Measurements from ENCODE around the gene CNP.
A peak's percentile ranks its signal among the peaks of the same experiment; 100 is the strongest.
"Not testable (repeated sequence)": the region's sequence is repeated elsewhere in the genome, so short reads cannot be mapped to it uniquely, and the experiment has no call there.

Gene CNP

GRCh38 chr17:42010266-42010680, 43.7 kb downstream of the CNP start:
- DNase-seq = peak in 1 of 2 donors; percentile 55

GRCh38 chr17:42010898-42011516, 44.4 kb downstream of the CNP start:
- DNase-seq = peak in 1 of 2 donors; percentile 22

DNA sequence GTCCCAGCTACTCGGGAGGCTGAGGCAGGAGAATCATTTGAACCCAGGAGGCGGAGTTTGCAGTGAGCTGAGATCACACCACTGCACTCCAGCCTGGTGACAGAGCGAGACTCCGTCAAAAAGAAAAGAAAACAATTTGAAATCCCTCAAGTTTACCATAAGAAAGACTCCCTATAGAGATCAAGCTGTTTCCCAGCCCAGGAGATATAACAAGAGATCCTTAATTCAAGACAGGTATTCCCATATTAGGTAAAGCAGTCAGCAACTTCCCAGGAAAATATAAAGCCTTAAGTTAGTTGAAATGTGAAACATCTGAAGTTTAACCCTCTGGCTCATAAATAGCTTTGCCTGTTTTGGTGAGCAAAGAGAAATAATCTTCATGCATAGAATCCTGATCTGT, 45.8 kb downstream of the CNP start:
- DNase-seq = not testable (repeated sequence)

DNA sequence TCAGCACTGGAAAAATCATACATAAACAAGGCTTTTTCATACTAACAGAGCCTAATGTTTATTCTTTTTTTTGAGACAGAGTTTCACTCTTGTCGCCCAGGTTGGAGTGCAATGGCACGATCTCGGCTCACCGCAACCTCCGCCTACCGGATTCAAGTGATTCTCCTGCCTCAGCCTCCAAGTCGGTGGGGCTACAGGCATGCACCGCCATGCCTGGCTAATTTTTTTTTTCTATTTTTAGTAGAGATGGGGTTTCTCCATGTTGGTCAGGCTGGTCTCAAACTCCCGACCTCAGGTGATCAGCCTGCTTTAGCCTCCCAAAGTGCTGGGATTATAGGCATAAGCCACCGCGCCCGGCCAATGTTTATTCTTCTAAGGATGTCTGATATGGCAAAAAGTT, 47.1 kb downstream of the CNP start:
- DNase-seq = not testable (repeated sequence)

DNA sequence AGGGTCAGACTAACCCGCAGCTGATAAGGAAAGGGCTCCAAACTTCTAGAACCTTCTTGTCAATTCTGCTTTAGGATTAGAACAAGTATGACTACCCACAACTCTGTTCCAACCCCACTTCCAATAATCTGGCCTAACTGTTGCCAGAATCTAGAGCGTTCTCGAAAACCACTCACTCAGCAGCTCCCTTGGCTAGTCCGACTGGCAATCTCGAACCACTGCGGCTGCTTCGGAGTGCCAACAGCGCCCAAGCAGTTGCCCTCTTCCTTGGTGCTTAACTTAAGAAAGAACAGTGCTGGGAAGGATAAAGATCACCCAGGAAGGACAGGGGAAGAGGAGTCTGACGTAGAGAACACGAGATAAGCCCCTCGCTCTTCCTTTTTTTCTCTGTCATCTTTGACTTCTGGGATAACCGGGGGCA, 49.8 kb downstream of the CNP start:
- DNase-seq = peak in 1 of 2 donors; percentile 24

GRCh38 chr17:42016941-42017865, 50.6 kb downstream of the CNP start, which contains the start of gene DNAJC7:
DNAJC7 (minus strand) TSS chr17:42017439; CDS start chr17:42017416, 23 bp downstream.
- DNase-seq = peak; percentile 92 to 93

DNA sequence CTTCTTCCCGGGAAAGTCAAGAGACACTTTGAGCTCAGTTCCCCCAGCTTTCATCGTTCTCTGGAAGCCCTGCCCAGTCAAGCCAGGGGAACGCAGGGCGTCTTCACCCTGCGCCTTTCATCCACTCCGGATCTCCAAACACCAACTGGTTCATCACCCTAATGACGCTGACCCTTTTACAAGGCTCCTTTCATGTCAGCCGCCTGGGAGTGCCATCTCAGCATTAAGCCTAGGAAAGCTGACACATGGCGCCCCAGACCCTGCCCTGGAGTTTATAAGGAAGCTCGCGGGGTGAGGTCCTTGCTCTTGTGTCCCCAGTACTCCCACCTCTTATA, 51.2 kb downstream of the CNP start:
- DNase-seq = no peak

- no peak for DNase-seq
Measured at GRCh38 chr17:42018339-42018738, 51.7 kb downstream of the CNP start.

- DNase-seq = no peak
Measured at GRCh38 chr17:42018988-42019387, 52.4 kb downstream of the CNP start.

DNA sequence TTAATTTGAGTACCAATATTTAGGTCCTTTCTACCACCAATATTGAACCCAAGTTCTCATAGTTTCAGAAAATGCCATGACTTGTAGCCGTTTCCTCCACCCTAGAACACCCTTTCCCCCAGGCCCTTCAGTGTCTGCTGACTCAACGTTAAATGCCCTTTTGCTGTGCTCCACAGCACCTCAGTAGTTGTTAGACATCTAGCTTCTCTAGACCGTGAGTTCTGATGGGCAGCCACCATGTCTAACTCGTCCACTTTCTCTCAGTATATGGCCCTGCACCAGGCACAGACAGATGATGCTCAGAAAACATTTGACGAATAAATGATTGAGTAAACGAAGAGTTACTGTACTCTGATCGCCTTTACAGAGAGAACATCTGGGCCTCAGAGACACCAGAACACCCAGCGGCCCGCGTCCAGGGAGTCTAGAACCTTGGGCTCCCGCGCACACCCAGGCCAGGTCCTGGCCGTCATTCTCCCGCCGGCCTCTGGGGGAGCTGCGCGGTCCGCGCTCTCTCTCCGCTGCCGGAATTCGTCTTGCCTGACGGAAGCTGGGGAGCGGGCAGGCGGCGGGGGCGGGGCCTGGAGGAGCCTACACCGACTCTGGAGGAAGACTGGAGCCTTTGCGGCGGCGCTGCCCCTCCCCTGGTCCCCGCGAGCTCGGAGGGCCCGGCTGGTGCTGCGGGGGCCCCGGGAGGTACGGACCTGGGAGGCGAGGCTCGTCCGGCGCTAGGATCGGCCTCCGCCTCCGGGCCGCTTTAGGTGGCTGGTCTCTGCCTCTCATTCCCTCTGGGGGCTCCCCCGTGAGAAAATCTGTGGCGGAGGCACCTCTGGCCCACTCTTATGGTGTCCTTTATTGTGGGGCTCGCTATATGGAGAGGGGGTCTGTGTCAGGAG, 53.2 kb downstream of the CNP start, which contains the start of gene NKIRAS2:
NKIRAS2 (plus strand) TSS at position 582 of the 896 bp plus-strand sequence. CDS start 1,488 bp downstream, outside the sequence.
- DNase-seq = peak; percentile 93 to 94

GRCh38 chr17:42020845-42021244, 54.2 kb downstream of the CNP start:
- DNase-seq = not testable (repeated sequence)

DNA sequence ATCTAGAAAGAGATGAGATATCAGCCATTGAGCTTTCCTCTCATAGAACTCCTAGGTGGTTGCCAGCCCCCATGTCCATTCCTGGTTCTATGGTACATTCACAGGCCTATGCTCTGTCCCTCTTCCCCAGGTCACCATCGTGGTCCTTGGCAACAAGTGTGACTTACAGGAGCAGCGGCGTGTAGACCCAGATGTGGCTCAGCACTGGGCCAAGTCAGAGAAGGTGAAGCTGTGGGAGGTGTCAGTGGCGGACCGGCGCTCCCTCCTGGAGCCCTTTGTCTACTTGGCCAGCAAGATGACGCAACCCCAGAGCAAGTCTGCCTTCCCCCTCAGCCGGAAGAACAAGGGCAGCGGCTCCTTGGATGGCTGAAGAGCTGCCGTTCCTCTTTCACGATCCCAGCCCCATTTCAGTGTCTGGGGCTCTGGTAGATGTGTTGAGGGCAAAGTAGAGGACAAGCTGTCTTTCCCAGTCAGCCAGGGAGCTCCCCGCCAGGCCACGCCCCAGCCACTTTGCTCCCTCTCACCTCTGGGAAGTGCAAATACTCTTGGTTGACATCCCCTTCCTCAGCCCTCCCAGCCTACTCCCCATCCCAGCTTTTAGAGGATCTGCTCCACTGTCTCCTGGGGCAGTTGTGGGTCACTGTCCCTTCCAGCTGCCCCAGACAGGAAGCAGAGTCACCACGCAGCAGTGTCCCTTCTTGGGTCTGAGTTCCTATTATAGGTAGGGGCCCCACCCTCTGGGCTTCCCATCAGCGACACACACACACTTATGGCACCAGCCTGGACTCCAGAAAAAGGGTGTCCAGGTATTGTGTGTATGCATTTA, 57.1 kb downstream of the CNP start:
- peak in 1 of 2 donors; percentile 59 for DNase-seq

DNA sequence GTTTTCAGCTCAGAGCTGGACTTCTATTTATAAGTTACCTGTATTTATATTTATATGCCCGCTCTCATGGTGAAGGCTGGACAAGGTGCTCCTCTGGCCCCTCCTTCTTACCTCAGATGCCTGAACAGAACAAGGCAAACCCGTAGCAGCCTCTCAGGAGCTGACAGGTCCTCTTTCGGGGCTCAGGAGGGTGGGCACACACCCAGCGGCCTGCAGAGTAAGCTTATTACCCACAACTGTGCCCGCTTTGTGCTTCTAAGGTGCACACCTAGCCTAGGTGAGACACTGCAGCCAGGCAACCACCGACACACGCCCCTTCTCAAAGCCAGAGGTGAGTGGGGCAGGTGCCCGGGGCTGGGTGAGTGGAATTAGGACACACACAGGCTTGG, 58.6 kb downstream of the CNP start:
- no peak for DNase-seq

DNA sequence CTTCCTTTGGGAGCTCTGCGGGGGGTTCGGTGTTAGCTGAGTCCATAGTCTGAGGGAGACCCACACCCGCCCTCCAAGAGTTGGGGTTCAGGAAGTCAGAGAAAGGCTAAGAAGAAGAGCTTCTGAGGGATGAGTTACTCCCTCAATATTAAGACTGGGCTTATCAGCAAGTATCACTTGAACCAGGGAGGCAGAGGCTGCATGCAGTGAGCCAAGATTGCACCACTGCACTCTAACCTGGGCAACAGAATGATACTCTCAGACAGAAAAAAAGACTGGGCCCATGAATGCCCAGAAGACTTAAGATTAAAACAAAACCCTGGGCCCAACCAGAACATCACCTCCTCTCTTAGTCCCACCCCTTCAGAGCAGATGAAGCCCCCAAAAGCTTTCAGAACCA, 59.3 kb downstream of the CNP start:
- DNase-seq = no peak

DNA sequence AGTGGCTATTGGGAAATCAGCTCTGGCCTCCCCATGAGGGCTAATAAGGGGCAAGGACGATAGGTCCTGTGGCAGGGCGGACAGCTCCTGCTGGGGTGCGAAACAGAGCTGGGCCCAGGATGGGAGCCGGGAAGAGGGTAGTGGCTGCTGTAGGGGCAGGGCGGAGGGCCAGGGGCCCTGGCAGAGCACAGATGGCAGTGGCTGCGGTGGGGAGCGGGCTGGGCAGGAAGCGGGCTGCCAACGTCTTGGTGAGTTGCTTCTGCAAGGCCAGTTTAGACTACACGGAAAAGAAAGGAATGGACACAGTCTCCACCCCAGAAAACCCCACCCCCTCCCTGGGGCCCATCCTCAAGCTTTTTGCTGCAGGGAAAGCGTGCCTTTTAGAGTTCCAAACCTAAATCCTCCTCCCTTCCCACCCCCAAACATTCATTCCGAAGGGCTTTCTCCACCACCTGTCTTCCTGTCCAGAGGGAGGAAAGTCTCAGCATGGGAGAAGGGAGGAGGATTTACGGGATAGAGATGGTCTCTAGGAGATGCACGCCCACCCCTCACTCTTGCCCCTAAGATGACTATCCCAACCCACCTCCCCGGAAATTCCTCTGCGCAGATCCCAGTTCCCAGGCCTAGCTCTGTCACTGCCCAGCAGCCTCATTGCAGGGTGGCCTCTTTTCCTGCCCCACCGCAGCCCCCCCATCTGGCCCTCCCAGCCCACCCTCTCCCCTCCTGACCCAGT, 60.4 kb downstream of the CNP start:
- no peak for DNase-seq
